ENCODE measurements around the gene LMNTD2.
"Not testable (repeated sequence)": the region's sequence is repeated elsewhere in the genome, so short reads cannot be mapped to it uniquely, and the experiment has no call there.

The LMNTD2 gene

GRCh38 chr11:533586-534395 lies 26.7 kb downstream of the LMNTD2 start:
- no peak for DNase-seq (ENCODE audit: low read depth)

- no peak for DNase-seq (ENCODE audit: low read depth)
Observed at GRCh38 chr11:532986-533585, 27.5 kb downstream of the LMNTD2 start.

GRCh38 chr11:532527-532985 lies 28.0 kb downstream of the LMNTD2 start:
- DNase-seq (ENCODE audit: low read depth), result no peak

- DNase-seq (ENCODE audit: low read depth), result no peak
Observed at GRCh38 chr11:531919-532526, 28.5 kb downstream of the LMNTD2 start.

GRCh38 chr11:530960-531831 lies 29.3 kb downstream of the LMNTD2 start:
- no peak for DNase-seq (ENCODE audit: low read depth)

GRCh38 chr11:529728-530411 lies 30.7 kb downstream of the LMNTD2 start:
- no peak for DNase-seq (ENCODE audit: low read depth)

- DNase-seq (ENCODE audit: low read depth), result no peak
Observed at GRCh38 chr11:528815-529727, 31.5 kb downstream of the LMNTD2 start.

- DNase-seq (ENCODE audit: low read depth), result no peak
Observed at GRCh38 chr11:528166-528814, 32.2 kb downstream of the LMNTD2 start.

- no peak for DNase-seq (ENCODE audit: low read depth)
Observed at GRCh38 chr11:526192-526591, 34.3 kb downstream of the LMNTD2 start.

- no peak for DNase-seq (ENCODE audit: low read depth)
Observed at GRCh38 chr11:521177-521688, 39.3 kb downstream of the LMNTD2 start.

- DNase-seq (ENCODE audit: low read depth), result no peak
Observed at GRCh38 chr11:520428-521176, 39.9 kb downstream of the LMNTD2 start.

- peak; percentile 53 for DNase-seq (ENCODE audit: low read depth)
Observed at GRCh38 chr11:518463-519202, 41.9 kb downstream of the LMNTD2 start.

- DNase-seq (ENCODE audit: low read depth), result not testable (repeated sequence)
Observed at GRCh38 chr11:516918-517685, 43.4 kb downstream of the LMNTD2 start.

- DNase-seq (ENCODE audit: low read depth), result no peak
Observed at GRCh38 chr11:516400-516799, 44.1 kb downstream of the LMNTD2 start.

- no peak for DNase-seq (ENCODE audit: low read depth)
Observed at GRCh38 chr11:515131-515530, 45.4 kb downstream of the LMNTD2 start.

GRCh38 chr11:514606-515005 lies 45.9 kb downstream of the LMNTD2 start:
- no peak for DNase-seq (ENCODE audit: low read depth)
